IMR-90 (cell line): Measurements from ENCODE around the gene RPS6KA3. TPM values are rescaled to one million over a fixed set of nuclear protein-coding genes. Genes with fewer than 3 reads are reported as not detected.

Experiments
- ATAC-seq: fragments of 200-7000 bp; cut with Tn5 transposase; 2 replicates; pipeline ENCODE4 v1.9.1; 2020; ENCODE audit warnings: low read depth, mild to moderate bottlenecking, moderate library complexity
- BruUV-seq: library from RNA; stranded (reverse); fragments of 400-500 nt; replicated peaks from 2 replicates; lab custom pipeline; 2021; lab: Mats Ljungman, UMichigan
- CTCF ChIA-PET: fragments of 300-600 bp; formaldehyde crosslinking; extraction: SDS; loops from one replicate; lab custom pipeline; 2021; ENCODE audit warnings: antibody characterized with exemption; lab: Yijun Ruan, JAX
- POLR2A ChIA-PET: fragments of 300-600 bp; sonication (Branson Sonifier 250); formaldehyde crosslinking; loops from one replicate; lab custom pipeline; 2022; ENCODE audit warnings: antibody characterized with exemption; ENCODE audit not compliant: unreplicated experiment; lab: Charles Lee
- DNase-seq: peaks from one replicate; pipeline ENCODE4 v3.0.0; 2013
- H2AFZ ChIP-seq: replicated peaks from 2 replicates; pipeline ENCODE3; 2013; ENCODE audit warnings: low read length, mild to moderate bottlenecking; ENCODE audit not compliant: poor library complexity
- H2AK5ac ChIP-seq: 2 replicates; pipeline ENCODE4 v1.6.1; 2013; ENCODE audit warnings: low read depth, low read length, inconsistent platforms
- H2AK9ac ChIP-seq: replicated peaks from 2 replicates; pipeline ENCODE3; 2013; ENCODE audit warnings: mild to moderate bottlenecking, low read depth, low read length, moderate library complexity; ENCODE audit not compliant: poor library complexity
- H2BK120ac ChIP-seq: 2 replicates; pipeline ENCODE4 v1.6.1; 2013; ENCODE audit warnings: low read depth, low read length, inconsistent platforms
- H2BK15ac ChIP-seq: 3 replicates; pipeline ENCODE4 v1.6.1; 2013; ENCODE audit warnings: low read depth, low read length, inconsistent platforms
- H2BK20ac ChIP-seq: 2 replicates; pipeline ENCODE4 v1.6.1; 2013; ENCODE audit warnings: low read depth, mild to moderate bottlenecking, inconsistent platforms, low read length, moderate library complexity
- H2BK5ac ChIP-seq: 2 replicates; pipeline ENCODE4 v1.6.1; 2013; ENCODE audit warnings: mild to moderate bottlenecking, low read depth, low read length, inconsistent platforms; ENCODE audit not compliant: poor library complexity, severe bottlenecking
- H3K14ac ChIP-seq: replicated peaks from 2 replicates; pipeline ENCODE4 v1.6.1; 2013; ENCODE audit warnings: low read depth, low read length, inconsistent platforms
- H3K18ac ChIP-seq: 2 replicates; pipeline ENCODE4 v1.6.1; 2013; ENCODE audit warnings: low read depth, low read length, control low read depth
- H3K23ac ChIP-seq: 2 replicates; pipeline ENCODE4 v1.6.1; 2013; ENCODE audit warnings: low read depth, low read length, inconsistent platforms
- H3K27ac ChIP-seq: 2 replicates; pipeline ENCODE4 v1.5.1; 2013; ENCODE audit warnings: mild to moderate bottlenecking, control low read depth, low read length; ENCODE audit not compliant: insufficient read depth
- H3K27me3 ChIP-seq: 2 replicates; pipeline ENCODE4 v1.6.1; 2013; ENCODE audit warnings: low read length; ENCODE audit not compliant: control insufficient read depth, insufficient read depth
- H3K36me3 ChIP-seq: 2 replicates; pipeline ENCODE4 v1.6.1; 2013; ENCODE audit warnings: low read length, mixed read lengths; ENCODE audit not compliant: control insufficient read depth, insufficient read depth
- H3K4ac ChIP-seq: 2 replicates; pipeline ENCODE4 v1.6.1; 2013; ENCODE audit warnings: low read depth, low read length, inconsistent platforms
- H3K4me1 ChIP-seq: 2 replicates; pipeline ENCODE4 v1.6.1; 2013; ENCODE audit warnings: low read length, mixed read lengths; ENCODE audit not compliant: control insufficient read depth, insufficient read depth
- H3K4me2 ChIP-seq: 2 replicates; pipeline ENCODE4 v1.6.1; 2013; ENCODE audit warnings: low read depth, mild to moderate bottlenecking, control low read depth, low read length, moderate library complexity
- H3K4me3 ChIP-seq: 2 replicates; pipeline ENCODE4 v1.5.1; 2013; ENCODE audit warnings: low read depth, mild to moderate bottlenecking, control low read depth, low read length, moderate library complexity; ENCODE audit not compliant: insufficient read depth
- H3K56ac ChIP-seq: 2 replicates; pipeline ENCODE4 v1.6.1; 2013; ENCODE audit warnings: low read length, inconsistent platforms; ENCODE audit not compliant: insufficient read depth; ENCODE audit errors: extremely low read depth
- H3K79me1 ChIP-seq, 2 experiments: 2 replicates each; pipeline ENCODE4 v1.6.1; 2013; ENCODE audit warnings: low read length in 2 of 2, inconsistent platforms in 1 of 2, low read depth in 1 of 2
- H3K9ac ChIP-seq: 2 replicates; pipeline ENCODE4 v1.6.1; 2013; ENCODE audit warnings: low read depth, low read length, control low read depth
- H3K9me1 ChIP-seq: 2 replicates; pipeline ENCODE4 v1.6.1; 2013; ENCODE audit warnings: low read length, inconsistent platforms; ENCODE audit not compliant: insufficient read depth
- H3K9me3 ChIP-seq: 2 replicates; pipeline ENCODE4 v1.6.1; 2013; ENCODE audit warnings: low read length; ENCODE audit not compliant: control insufficient read depth, insufficient read depth
- H4K20me1 ChIP-seq: 2 replicates; pipeline ENCODE4 v1.6.1; 2013; ENCODE audit warnings: low read length, inconsistent platforms; ENCODE audit not compliant: insufficient read depth
- H4K5ac ChIP-seq: 2 replicates; pipeline ENCODE4 v1.6.1; 2013; ENCODE audit warnings: mild to moderate bottlenecking, low read depth, low read length, control low read depth
- H4K8ac ChIP-seq, 2 experiments: 2 replicates each; pipeline ENCODE4 v1.6.1; 2013; ENCODE audit warnings: low read depth in 2 of 2, low read length in 2 of 2, control low read depth in 1 of 2, inconsistent platforms in 1 of 2
- H4K91ac ChIP-seq: 2 replicates; pipeline ENCODE4 v1.6.1; 2013; ENCODE audit warnings: low read depth, low read length, inconsistent platforms; ENCODE audit not compliant: insufficient read depth
- BHLHE40 ChIP-seq: fragments of 150-350 bp; IDR thresholded peaks from 2 replicates; pipeline ENCODE4 v1.6.1; 2016; ENCODE audit warnings: mild to moderate bottlenecking, low read depth, low read length
- CEBPB ChIP-seq: IDR thresholded peaks from 2 replicates; pipeline ENCODE4 v1.6.1; 2012; ENCODE audit warnings: low read depth, low read length, improper control_type of control experiment
- FOS ChIP-seq: fragments of 150-350 bp; IDR thresholded peaks from 2 replicates; pipeline ENCODE4 v1.6.1; 2016; ENCODE audit warnings: low read depth, low read length
- MXI1 ChIP-seq: IDR thresholded peaks from 2 replicates; pipeline ENCODE4 v1.6.1; 2012; ENCODE audit warnings: low read depth, mild to moderate bottlenecking, low read length, moderate library complexity, borderline replicate concordance
- WGBS, 2 experiments: methylation state at CpG; one replicate each; pipeline versions ENCODE4 v1.1.5 to v1.1.7; 2013; ENCODE audit warnings: missing lambda C conversion rate in 2 of 2; ENCODE audit not compliant: insufficient read length in 1 of 2; ENCODE audit errors: extremely low coverage in 2 of 2; 5-methylcytosine and 5-hydroxymethylcytosine counted together
- dilution Hi-C: fragments of 300-500 bp; cut with HindIII; formaldehyde crosslinking; loops from one replicate; pipeline ENCODE4 v1.14.3; 2018; ENCODE audit warnings: low sequenced_read_pairs; ENCODE audit not compliant: unreplicated experiment
- in situ Hi-C: fragments of 300-500 bp; cut with MboI; formaldehyde crosslinking; loops from 3 replicates; pipeline ENCODE4 v1.14.3; 2019; ENCODE audit warnings: low sequenced_read_pairs, inconsistent platforms, mixed read lengths
- intact Hi-C: fragments of 100-400 bp; cut with micrococcal nuclease; formaldehyde crosslinking; loops from 2 replicates; pipeline ENCODE4 v1.10.0; 2022
- polyA plus RNA-seq, 3 experiments: library from polyadenylated mRNA; depleted of rRNA; stranded (reverse); fragments of >200 nt; gene quantifications; 2 replicates each; pipeline ENCODE4 v1.2.3, GENCODE V29; 2012; ENCODE audit warnings: low replicate concordance in 1 of 3
- total RNA-seq: library from RNA; depleted of rRNA; stranded (reverse); fragments of >200 nt; gene quantifications from 2 replicates; pipeline ENCODE4 v1.2.3, GENCODE V29; 2012

RPS6KA3 gene
- total and polyA plus RNA-seq, 2 of the 4 experiments (the other 2 are of a cell fraction), result 20.8 to 43.9 TPM

GRCh38 chrX:20218836-20219505 is 47.7 kb downstream of the RPS6KA3 start:
- Histone ChIP-seq H2AK5ac (no peak overlapping the region), H3K14ac (no peak overlapping the region), H2BK120ac (no peak overlapping the region), H3K56ac (no peak overlapping the region), H2BK15ac (no peak overlapping the region), H2AFZ (no peak overlapping the region), H3K9ac (no peak overlapping the region), H3K79me1 (peaks cover 0 to 12% of the 10 kb centered on the region in 2 experiments; a peak in 2 of 4 replicates), H3K4me3 (no peak overlapping the region), H3K23ac (no peak overlapping the region), H3K9me3 (no peaks in the 10 kb centered on the region), H4K91ac (no peak overlapping the region), H2BK5ac (no peak overlapping the region), H3K9me1 (no peaks in the 10 kb centered on the region), H3K18ac (no peak overlapping the region), H2AK9ac (no peak overlapping the region), H3K4me1 (peaks cover 2% of the 10 kb centered on the region; the same call in 1 of the 2 replicates), H3K36me3 (no peaks in the 10 kb centered on the region), H3K27me3 (no peaks in the 10 kb centered on the region), H4K20me1 (no peaks in the 10 kb centered on the region), H3K4ac (no peak overlapping the region), H3K27ac (peak overlapping the region; percentile 18; the same call in 1 of the 2 replicates), H4K5ac (no peak overlapping the region), H3K4me2 (peak overlapping the region; percentile 40), H2BK20ac (no peak overlapping the region), H4K8ac (no peak overlapping the region)
- no peak for TF ChIP-seq FOS
- no peak for TF ChIP-seq BHLHE40
- no peak for TF ChIP-seq MXI1
- TF ChIP-seq CEBPB, result no peak
- dilution Hi-C loops (no loop called here), in situ Hi-C loops (no loop called here), intact Hi-C loops (no loop called here)
- ATAC-seq, result peak; percentile 44; the same call in 1 of the 2 replicates
- no TSS peak for BruUV-seq
- no CpG with 5 or more reads among the region's 9 CpGs for WGBS, 2 experiments
- DNase-seq, result peak; percentile 20
- ChIA-PET POLR2A (no interaction called here), CTCF (interaction anchor here (0.9 kb wide), 1 partner anchor 15 kb away, joined by 3 read pairs; no protein-coding TSS in a partner anchor)
